B cell (primary cell): Measurements from ENCODE around the gene PGAM1. TPM values are rescaled to one million over a fixed set of nuclear protein-coding genes. Genes with fewer than 3 reads are reported as not detected.
A peak's percentile ranks its signal among the peaks of the same experiment; 100 is the strongest.

Experiments
- ATAC-seq: fragments of 200-7000 bp; cut with Tn5 transposase; one replicate; pipeline ENCODE4 v1.10.0; 2021; ENCODE audit warnings: low read depth, mild to moderate bottlenecking, moderate number of reproducible peaks, moderate library complexity
- CTCF ChIA-PET: fragments of 350-600 bp; sonication (Branson Sonifier 250); formaldehyde crosslinking; loops from one replicate; lab custom pipeline; 2021; ENCODE audit warnings: antibody characterized with exemption, inconsistent platforms; lab: Charles Lee
- POLR2A ChIA-PET: fragments of 350-600 bp; sonication (Branson Sonifier 250); formaldehyde crosslinking; loops from one replicate; lab custom pipeline; 2021; ENCODE audit warnings: antibody characterized with exemption; lab: Charles Lee
- DNase-seq: peaks from one replicate; pipeline ENCODE4 v3.0.0; 2013
- H2AFZ ChIP-seq: 2 replicates; pipeline ENCODE4 v1.6.1; 2012; ENCODE audit warnings: mild to moderate bottlenecking, low read depth, low read length; ENCODE audit not compliant: insufficient read depth, poor library complexity, severe bottlenecking
- H3K27ac ChIP-seq, 2 donors: 1 replicate in 1 of 2; 2 replicates in 1 of 2; pipeline ENCODE4 v1.5.1; 2012 to 2013; ENCODE audit warnings: low read length in 2 of 2, mild to moderate bottlenecking in 2 of 2, moderate library complexity in 1 of 2
- H3K27me3 ChIP-seq, 4 experiments: fragments of 200-600 bp in 1 of 4; sonication (generic) in 1 of 4; replicated peaks in 1 of 4; 1 replicate in 2 of 4; 2 replicates in 2 of 4; pipeline versions ENCODE4 v1.6.1 to v1.7.0; 2013 to 2016; ENCODE audit warnings: low read length in 3 of 4, mild to moderate bottlenecking in 2 of 4, mixed read lengths in 1 of 4, moderate library complexity in 1 of 4; ENCODE audit not compliant: insufficient read depth in 4 of 4, control insufficient read depth in 3 of 4; ENCODE audit errors: control extremely low read depth in 1 of 4
- H3K36me3 ChIP-seq, 2 experiments: replicated peaks in 1 of 2; 1 replicate in 1 of 2; 2 replicates in 1 of 2; pipeline versions ENCODE4 v1.6.1 to v1.7.1; 2013; ENCODE audit warnings: low read length in 1 of 2; ENCODE audit not compliant: insufficient read depth in 2 of 2, control insufficient read depth in 1 of 2; ENCODE audit errors: control extremely low read depth in 1 of 2, extremely low read depth in 1 of 2
- H3K4me1 ChIP-seq, 2 donors: fragments of 200-600 bp in 1 of 2; sonication (generic) in 1 of 2; 1 replicate in 1 of 2; 2 replicates in 1 of 2; pipeline versions ENCODE4 v1.5.1 to v1.6.1; 2013 to 2017; ENCODE audit warnings: low read length in 2 of 2; ENCODE audit not compliant: control insufficient read depth in 2 of 2, insufficient read depth in 2 of 2
- H3K4me2 ChIP-seq: replicated peaks from 2 replicates; pipeline ENCODE3; 2012; ENCODE audit warnings: mild to moderate bottlenecking, low read depth, low read length; ENCODE audit not compliant: poor library complexity, severe bottlenecking
- H3K4me3 ChIP-seq, 5 experiments: fragments of 200-600 bp in 1 of 5; sonication (generic) in 1 of 5; 1 replicate in 3 of 5; 2 replicates in 2 of 5; pipeline versions ENCODE4 v1.5.1 to v1.7.0; 2011 to 2016; ENCODE audit warnings: low read length in 4 of 5, mild to moderate bottlenecking in 4 of 5, low read depth in 2 of 5, control low read depth in 1 of 5, moderate library complexity in 1 of 5; ENCODE audit not compliant: insufficient read depth in 1 of 5; ENCODE audit errors: control extremely low read depth in 1 of 5, extremely low read depth in 1 of 5
- H3K79me2 ChIP-seq: fragments of 200-600 bp; sonication (generic); one replicate; pipeline ENCODE4 v1.6.0; 2016; ENCODE audit warnings: low read length; ENCODE audit not compliant: control insufficient read depth, insufficient read depth
- H3K9ac ChIP-seq: fragments of 200-600 bp; sonication (generic); 2 replicates; pipeline ENCODE4 v1.6.1; 2017; ENCODE audit warnings: mild to moderate bottlenecking, low read length, moderate library complexity
- H3K9me3 ChIP-seq, 3 donors: one replicate each; pipeline versions ENCODE4 v1.6.1 to v1.7.1; 2013; ENCODE audit warnings: low read length in 2 of 3; ENCODE audit not compliant: control insufficient read depth in 2 of 3, insufficient read depth in 1 of 3; ENCODE audit errors: control extremely low read depth in 1 of 3
- H4K20me1 ChIP-seq: 2 replicates; pipeline ENCODE4 v1.6.0; 2012; ENCODE audit warnings: mild to moderate bottlenecking, low read length; ENCODE audit not compliant: insufficient read depth, control insufficient read depth, poor library complexity, severe bottlenecking
- H3K27ac Mint-ChIP-seq: one replicate; pipeline ENCODE4 v1.8.0; 2021; ENCODE audit warnings: mixed read lengths
- H3K27me3 Mint-ChIP-seq: one replicate; pipeline ENCODE4 v1.8.0; 2021; ENCODE audit warnings: mixed read lengths
- H3K4me1 Mint-ChIP-seq: one replicate; pipeline ENCODE4 v1.8.0; 2021; ENCODE audit warnings: mixed read lengths
- H3K4me3 Mint-ChIP-seq: one replicate; pipeline ENCODE4 v1.8.0; 2021; ENCODE audit warnings: mixed read lengths
- H3K9me3 Mint-ChIP-seq: one replicate; pipeline ENCODE4 v1.8.0; 2022; ENCODE audit warnings: mixed read lengths; ENCODE audit not compliant: insufficient read depth
- CTCF ChIP-seq: fragments of 200-600 bp; IDR thresholded peaks from one replicate; pipeline ENCODE4 v1.8.0; 2022; ENCODE audit warnings: antibody characterized with exemption, mild to moderate bottlenecking
- EZH2 ChIP-seq: IDR thresholded peaks from 2 replicates; pipeline ENCODE4 v1.6.1; 2012; ENCODE audit warnings: borderline replicate concordance, low read depth, mild to moderate bottlenecking, moderate library complexity, low read length; ENCODE audit not compliant: insufficient read depth, poor library complexity, severe bottlenecking
- WGBS: methylation state at CpG from one replicate; pipeline ENCODE4 v1.1.5; 2013; ENCODE audit warnings: missing lambda C conversion rate; ENCODE audit not compliant: insufficient coverage; 5-methylcytosine and 5-hydroxymethylcytosine counted together
- intact Hi-C: fragments of 100-400 bp; cut with micrococcal nuclease; formaldehyde crosslinking; loops from one replicate; pipeline ENCODE4 v1.10.0; 2022
- polyA minus RNA-seq: library from RNA; depleted of rRNA, polyadenylated mRNA; stranded (reverse); fragments of >200 nt; gene quantifications from 2 replicates; pipeline ENCODE4 v1.2.3, GENCODE V29; 2012
- polyA plus RNA-seq: library from polyadenylated mRNA; depleted of rRNA; stranded (reverse); fragments of >200 nt; gene quantifications from 2 replicates; pipeline ENCODE4 v1.2.3, GENCODE V29; 2012
- total RNA-seq, 2 donors: library from RNA; stranded (reverse); fragments of 120-200 nt in 1 of 2; gene quantifications; 1 replicate in 1 of 2; 2 replicates in 1 of 2; pipeline versions ENCODE4 v1.2.3 to v1.2.4, GENCODE V29; 2013 to 2022

The PGAM1 gene
- total RNA-seq (80.3 and 83.4 TPM in 2 replicates), polyA plus RNA-seq (28.8 and 48.7 TPM in 2 replicates), polyA minus RNA-seq (70.3 and 78.2 TPM in 2 replicates)
- 100 TPM for total RNA-seq (2013)

GRCh38 chr10:97425964-97426775, at the start of gene PGAM1:
Gene PGAM1 (plus strand): TSS chr10:97426191. CDS start chr10:97426308, 117 bp downstream.
- POLR2A ChIA-PET: no interaction called here
- H3K9ac ChIP-seq: peak within 1 kb of the TSS; percentile 83
- TF ChIP-seq EZH2 (no peak), CTCF (peak; percentile 65)
- intact Hi-C loops: loop anchor here (1.0 kb wide), 4 partner anchors 19 to 72 kb away; partner anchors contain the start of genes EXOSC1, MMS19, RRP12 and UBTD1
- peaks cover 7% of the 10 kb centered on the region for H4K20me1 ChIP-seq
- peak within 1 kb of the TSS; percentile 97 for H2AFZ ChIP-seq
- WGBS: under 1% methylated on average over 72 of the region's 90 CpGs
- peak within 1 kb of the TSS; percentile 97 for H3K4me3 Mint-ChIP-seq
- peak; percentile 98 for DNase-seq
- no peaks in the 10 kb centered on the region for H3K9me3 ChIP-seq
- peak within 1 kb of the TSS; percentile 72 to 81 for H3K27ac ChIP-seq
- peaks cover 2 to 23% of the 10 kb centered on the region in 2 experiments for H3K36me3 ChIP-seq
- peaks cover 35% of the 10 kb centered on the region for H3K79me2 ChIP-seq
- H3K4me1 ChIP-seq: peaks cover 21 to 31% of the 10 kb centered on the region in 2 donors
- no peaks in the 10 kb centered on the region for H3K9me3 Mint-ChIP-seq
- H3K27ac Mint-ChIP-seq: peak within 1 kb of the TSS; percentile 99
- CTCF ChIA-PET: interaction anchor here (1.0 kb wide), 1 partner anchor 147 kb away, joined by 3 read pairs; no protein-coding TSS in a partner anchor
- H3K4me3 ChIP-seq: peak within 1 kb of the TSS; percentile 72 to 87 (median 80)
- ATAC-seq: peak; percentile 87
- peaks cover 43% of the 10 kb centered on the region for H3K4me1 Mint-ChIP-seq
- no peaks in the 10 kb centered on the region for H3K27me3 ChIP-seq
- H3K4me2 ChIP-seq: peak within 1 kb of the TSS; percentile 89
- H3K27me3 Mint-ChIP-seq: no peaks in the 10 kb centered on the region

GRCh38 chr10:97376413-97376812, 49.6 kb upstream of the PGAM1 start:
- no peak overlapping the region for H3K27ac Mint-ChIP-seq
- H2AFZ ChIP-seq: no peak overlapping the region
- H3K4me1 ChIP-seq: no peaks in the 10 kb centered on the region
- ChIA-PET POLR2A (no interaction called here), CTCF (no interaction called here)
- TF ChIP-seq CTCF (no peak), EZH2 (no peak)
- H3K4me3 ChIP-seq: no peak overlapping the region
- peaks cover 0 to 52% of the 10 kb centered on the region in 2 experiments for H3K36me3 ChIP-seq
- no peak overlapping the region for H3K9ac ChIP-seq
- WGBS: 100% methylated on average over 1 of the region's 6 CpGs
- no peak for DNase-seq
- no peak for ATAC-seq
- no peak overlapping the region for H3K4me2 ChIP-seq
- H3K9me3 Mint-ChIP-seq: no peaks in the 10 kb centered on the region
- H3K79me2 ChIP-seq: no peaks in the 10 kb centered on the region
- H3K4me1 Mint-ChIP-seq: no peaks in the 10 kb centered on the region
- no peak overlapping the region for H3K27ac ChIP-seq
- no peaks in the 10 kb centered on the region for H3K27me3 ChIP-seq
- no peaks in the 10 kb centered on the region for H4K20me1 ChIP-seq
- H3K9me3 ChIP-seq: no peaks in the 10 kb centered on the region
- intact Hi-C loops: no loop called here
- no peaks in the 10 kb centered on the region for H3K27me3 Mint-ChIP-seq
- no peak overlapping the region for H3K4me3 Mint-ChIP-seq
